ENCODE measurements around the gene AKAP8L. TPM values are rescaled to one million over a fixed set of nuclear protein-coding genes. Genes with fewer than 3 reads are reported as not detected.

Gene AKAP8L
- total and polyA plus RNA-seq, 2 of the 8 experiments (the other 6 are each of a cell fraction or from before 2014, with no cell fraction given), result 75.1 to 138 TPM

DNA sequence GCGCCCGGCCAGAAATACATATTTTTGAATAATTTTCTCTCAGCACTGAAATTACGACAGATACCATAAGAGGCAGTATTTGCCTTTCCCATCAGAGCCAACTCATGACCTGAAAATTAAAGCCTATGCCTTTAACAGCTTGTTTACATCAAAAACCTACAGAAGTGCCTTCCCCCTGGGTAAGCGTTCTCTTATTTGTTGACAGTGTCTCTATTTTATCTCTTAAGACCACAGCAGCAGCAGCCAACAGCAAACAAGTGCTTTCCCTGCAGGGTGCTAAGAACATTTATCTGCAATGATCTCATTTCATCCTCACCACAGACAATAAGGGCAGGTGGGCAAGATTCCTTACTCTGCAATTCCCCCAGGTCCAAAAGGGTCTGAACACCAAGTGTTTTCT is 6.0 kb downstream of the AKAP8L start (continued):
- TF ChIP-seq, protein P1, sequence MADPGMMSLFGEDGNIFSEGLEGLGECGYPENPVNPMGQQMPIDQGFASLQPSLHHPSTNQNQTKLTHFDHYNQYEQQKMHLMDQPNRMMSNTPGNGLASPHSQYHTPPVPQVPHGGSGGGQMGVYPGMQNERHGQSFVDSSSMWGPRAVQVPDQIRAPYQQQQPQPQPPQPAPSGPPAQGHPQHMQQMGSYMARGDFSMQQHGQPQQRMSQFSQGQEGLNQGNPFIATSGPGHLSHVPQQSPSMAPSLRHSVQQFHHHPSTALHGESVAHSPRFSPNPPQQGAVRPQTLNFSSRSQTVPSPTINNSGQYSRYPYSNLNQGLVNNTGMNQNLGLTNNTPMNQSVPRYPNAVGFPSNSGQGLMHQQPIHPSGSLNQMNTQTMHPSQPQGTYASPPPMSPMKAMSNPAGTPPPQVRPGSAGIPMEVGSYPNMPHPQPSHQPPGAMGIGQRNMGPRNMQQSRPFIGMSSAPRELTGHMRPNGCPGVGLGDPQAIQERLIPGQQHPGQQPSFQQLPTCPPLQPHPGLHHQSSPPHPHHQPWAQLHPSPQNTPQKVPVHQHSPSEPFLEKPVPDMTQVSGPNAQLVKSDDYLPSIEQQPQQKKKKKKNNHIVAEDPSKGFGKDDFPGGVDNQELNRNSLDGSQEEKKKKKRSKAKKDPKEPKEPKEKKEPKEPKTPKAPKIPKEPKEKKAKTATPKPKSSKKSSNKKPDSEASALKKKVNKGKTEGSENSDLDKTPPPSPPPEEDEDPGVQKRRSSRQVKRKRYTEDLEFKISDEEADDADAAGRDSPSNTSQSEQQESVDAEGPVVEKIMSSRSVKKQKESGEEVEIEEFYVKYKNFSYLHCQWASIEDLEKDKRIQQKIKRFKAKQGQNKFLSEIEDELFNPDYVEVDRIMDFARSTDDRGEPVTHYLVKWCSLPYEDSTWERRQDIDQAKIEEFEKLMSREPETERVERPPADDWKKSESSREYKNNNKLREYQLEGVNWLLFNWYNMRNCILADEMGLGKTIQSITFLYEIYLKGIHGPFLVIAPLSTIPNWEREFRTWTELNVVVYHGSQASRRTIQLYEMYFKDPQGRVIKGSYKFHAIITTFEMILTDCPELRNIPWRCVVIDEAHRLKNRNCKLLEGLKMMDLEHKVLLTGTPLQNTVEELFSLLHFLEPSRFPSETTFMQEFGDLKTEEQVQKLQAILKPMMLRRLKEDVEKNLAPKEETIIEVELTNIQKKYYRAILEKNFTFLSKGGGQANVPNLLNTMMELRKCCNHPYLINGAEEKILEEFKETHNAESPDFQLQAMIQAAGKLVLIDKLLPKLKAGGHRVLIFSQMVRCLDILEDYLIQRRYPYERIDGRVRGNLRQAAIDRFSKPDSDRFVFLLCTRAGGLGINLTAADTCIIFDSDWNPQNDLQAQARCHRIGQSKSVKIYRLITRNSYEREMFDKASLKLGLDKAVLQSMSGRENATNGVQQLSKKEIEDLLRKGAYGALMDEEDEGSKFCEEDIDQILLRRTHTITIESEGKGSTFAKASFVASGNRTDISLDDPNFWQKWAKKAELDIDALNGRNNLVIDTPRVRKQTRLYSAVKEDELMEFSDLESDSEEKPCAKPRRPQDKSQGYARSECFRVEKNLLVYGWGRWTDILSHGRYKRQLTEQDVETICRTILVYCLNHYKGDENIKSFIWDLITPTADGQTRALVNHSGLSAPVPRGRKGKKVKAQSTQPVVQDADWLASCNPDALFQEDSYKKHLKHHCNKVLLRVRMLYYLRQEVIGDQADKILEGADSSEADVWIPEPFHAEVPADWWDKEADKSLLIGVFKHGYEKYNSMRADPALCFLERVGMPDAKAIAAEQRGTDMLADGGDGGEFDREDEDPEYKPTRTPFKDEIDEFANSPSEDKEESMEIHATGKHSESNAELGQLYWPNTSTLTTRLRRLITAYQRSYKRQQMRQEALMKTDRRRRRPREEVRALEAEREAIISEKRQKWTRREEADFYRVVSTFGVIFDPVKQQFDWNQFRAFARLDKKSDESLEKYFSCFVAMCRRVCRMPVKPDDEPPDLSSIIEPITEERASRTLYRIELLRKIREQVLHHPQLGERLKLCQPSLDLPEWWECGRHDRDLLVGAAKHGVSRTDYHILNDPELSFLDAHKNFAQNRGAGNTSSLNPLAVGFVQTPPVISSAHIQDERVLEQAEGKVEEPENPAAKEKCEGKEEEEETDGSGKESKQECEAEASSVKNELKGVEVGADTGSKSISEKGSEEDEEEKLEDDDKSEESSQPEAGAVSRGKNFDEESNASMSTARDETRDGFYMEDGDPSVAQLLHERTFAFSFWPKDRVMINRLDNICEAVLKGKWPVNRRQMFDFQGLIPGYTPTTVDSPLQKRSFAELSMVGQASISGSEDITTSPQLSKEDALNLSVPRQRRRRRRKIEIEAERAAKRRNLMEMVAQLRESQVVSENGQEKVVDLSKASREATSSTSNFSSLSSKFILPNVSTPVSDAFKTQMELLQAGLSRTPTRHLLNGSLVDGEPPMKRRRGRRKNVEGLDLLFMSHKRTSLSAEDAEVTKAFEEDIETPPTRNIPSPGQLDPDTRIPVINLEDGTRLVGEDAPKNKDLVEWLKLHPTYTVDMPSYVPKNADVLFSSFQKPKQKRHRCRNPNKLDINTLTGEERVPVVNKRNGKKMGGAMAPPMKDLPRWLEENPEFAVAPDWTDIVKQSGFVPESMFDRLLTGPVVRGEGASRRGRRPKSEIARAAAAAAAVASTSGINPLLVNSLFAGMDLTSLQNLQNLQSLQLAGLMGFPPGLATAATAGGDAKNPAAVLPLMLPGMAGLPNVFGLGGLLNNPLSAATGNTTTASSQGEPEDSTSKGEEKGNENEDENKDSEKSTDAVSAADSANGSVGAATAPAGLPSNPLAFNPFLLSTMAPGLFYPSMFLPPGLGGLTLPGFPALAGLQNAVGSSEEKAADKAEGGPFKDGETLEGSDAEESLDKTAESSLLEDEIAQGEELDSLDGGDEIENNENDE (IDR thresholded peaks at IDR 0.05; ENCODE audit: insufficient replicate concordance, low read length), result no peak
- no peak for TF ChIP-seq GTF2F1 (IDR thresholded peaks at IDR 0.05; ENCODE audit: borderline replicate concordance, low read depth, low read length)
- no peak for TF ChIP-seq HDAC6 (IDR thresholded peaks at IDR 0.05; ENCODE audit: low read depth, low read length)
- no peak for TF ChIP-seq EGR1 (IDR thresholded peaks at IDR 0.05; ENCODE audit: borderline replicate concordance, low read depth, low read length)
- TF ChIP-seq CTCF (IDR thresholded peaks at IDR 0.05; ENCODE audit: control extremely low read depth in 1 of 3, insufficient read depth in 1 of 3, low read depth in 1 of 3, low read length in 3 of 3), result no peak
- TF ChIP-seq HDAC2 (IDR thresholded peaks at IDR 0.05; ENCODE audit: borderline replicate concordance in 1 of 2, low read depth in 2 of 2, low read length in 2 of 2), result no peak
- no peak for TF ChIP-seq TCF12 (IDR thresholded peaks at IDR 0.05; ENCODE audit: low read depth, low read length)
- TF ChIP-seq SIRT6 (IDR thresholded peaks at IDR 0.05; ENCODE audit: low read length), result no peak
- TF ChIP-seq BCL11A (IDR thresholded peaks at IDR 0.05; ENCODE audit: low read depth in 2 of 2, low read length in 2 of 2), result no peak

All from H1 (cell line).